Fibroblast of pulmonary artery (primary cell): ENCODE measurements around the gene ISYNA1.

Experiments used
- DNase-seq: peaks from one replicate; pipeline ENCODE4 v3.0.0-alpha.2; 2010; ENCODE audit warnings: low read depth
- H3K4me3 ChIP-seq: replicated peaks from 2 replicates; pipeline ENCODE4 v1.5.1; 2011; ENCODE audit warnings: low read depth, mild to moderate bottlenecking, control low read depth, low read length, moderate library complexity
- TF ChIP-seq, protein P1 (sequence below): IDR thresholded peaks from 2 replicates; pipeline ENCODE4 v1.5.1; 2011; ENCODE audit warnings: mild to moderate bottlenecking, control low read depth, low read length, inconsistent platforms; ENCODE audit errors: missing control alignments

The ISYNA1 gene

DNA sequence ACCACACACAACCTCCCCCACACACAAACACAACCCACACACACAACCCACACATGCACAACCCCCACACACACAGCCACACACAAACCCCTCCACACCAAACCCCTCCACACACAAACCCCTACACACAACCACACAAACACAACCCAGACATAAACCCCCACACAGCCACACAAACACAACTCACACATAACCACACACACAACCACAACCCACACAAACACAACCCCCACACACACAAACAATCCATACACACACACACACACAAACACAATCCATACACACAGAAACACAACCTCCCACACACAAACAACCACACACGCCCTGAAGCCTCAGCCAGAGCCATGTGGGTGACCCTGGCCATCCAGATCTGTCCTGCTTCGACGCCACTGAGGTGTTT lies 30.0 kb upstream of the ISYNA1 start:
- DNase-seq = no peak
- no peak overlapping the region for H3K4me3 ChIP-seq
- TF ChIP-seq, protein P1, sequence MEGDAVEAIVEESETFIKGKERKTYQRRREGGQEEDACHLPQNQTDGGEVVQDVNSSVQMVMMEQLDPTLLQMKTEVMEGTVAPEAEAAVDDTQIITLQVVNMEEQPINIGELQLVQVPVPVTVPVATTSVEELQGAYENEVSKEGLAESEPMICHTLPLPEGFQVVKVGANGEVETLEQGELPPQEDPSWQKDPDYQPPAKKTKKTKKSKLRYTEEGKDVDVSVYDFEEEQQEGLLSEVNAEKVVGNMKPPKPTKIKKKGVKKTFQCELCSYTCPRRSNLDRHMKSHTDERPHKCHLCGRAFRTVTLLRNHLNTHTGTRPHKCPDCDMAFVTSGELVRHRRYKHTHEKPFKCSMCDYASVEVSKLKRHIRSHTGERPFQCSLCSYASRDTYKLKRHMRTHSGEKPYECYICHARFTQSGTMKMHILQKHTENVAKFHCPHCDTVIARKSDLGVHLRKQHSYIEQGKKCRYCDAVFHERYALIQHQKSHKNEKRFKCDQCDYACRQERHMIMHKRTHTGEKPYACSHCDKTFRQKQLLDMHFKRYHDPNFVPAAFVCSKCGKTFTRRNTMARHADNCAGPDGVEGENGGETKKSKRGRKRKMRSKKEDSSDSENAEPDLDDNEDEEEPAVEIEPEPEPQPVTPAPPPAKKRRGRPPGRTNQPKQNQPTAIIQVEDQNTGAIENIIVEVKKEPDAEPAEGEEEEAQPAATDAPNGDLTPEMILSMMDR = no peak

DNA sequence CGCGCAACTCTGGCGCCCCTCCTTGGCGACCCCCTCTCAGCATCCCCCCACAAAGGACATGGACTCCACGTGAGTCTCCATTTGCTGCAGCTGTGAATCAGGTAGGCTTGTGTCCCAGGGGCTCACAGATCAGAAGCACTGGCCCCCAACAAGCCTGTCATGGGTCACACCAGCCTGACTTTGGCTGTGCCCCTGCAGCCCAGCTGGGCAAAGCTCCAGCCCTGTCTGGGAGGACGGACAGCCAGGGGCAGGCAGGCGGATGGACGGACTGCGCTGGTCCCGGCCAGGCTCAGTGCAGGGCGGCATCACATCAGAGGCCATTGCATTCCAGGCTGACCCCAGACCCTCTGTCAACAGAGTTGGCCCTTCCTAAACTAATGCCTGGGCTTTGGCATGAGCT lies 28.4 kb upstream of the ISYNA1 start:
- H3K4me3 ChIP-seq = no peak overlapping the region
- TF ChIP-seq, protein P1 = no peak
- DNase-seq = no peak

DNA sequence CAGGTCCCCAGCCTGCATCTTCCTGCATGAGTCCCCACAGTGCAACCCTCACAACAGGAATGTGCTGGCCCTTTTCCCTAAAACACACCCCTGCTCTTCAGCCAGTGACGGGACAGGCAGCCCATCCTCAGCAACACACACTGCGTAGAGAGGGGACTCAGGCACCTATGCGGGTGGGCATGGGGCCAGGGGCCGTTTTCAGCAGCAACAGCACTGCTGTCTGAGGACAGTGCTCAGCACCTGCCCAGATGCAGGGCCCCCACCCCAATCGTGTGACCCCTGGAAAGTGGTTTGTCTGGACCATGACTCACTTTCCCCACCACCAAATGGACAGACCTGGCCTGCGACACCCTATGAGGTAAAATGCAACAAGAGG lies 28.0 kb upstream of the ISYNA1 start:
- no peak for DNase-seq
- TF ChIP-seq, protein P1 = no peak
- no peak overlapping the region for H3K4me3 ChIP-seq

- H3K4me3 ChIP-seq = no peak overlapping the region
- TF ChIP-seq, protein P1 = no peak
- DNase-seq = no peak
Measured at GRCh38 chr19:18465214-18465963, 27.5 kb upstream of the ISYNA1 start.

DNA sequence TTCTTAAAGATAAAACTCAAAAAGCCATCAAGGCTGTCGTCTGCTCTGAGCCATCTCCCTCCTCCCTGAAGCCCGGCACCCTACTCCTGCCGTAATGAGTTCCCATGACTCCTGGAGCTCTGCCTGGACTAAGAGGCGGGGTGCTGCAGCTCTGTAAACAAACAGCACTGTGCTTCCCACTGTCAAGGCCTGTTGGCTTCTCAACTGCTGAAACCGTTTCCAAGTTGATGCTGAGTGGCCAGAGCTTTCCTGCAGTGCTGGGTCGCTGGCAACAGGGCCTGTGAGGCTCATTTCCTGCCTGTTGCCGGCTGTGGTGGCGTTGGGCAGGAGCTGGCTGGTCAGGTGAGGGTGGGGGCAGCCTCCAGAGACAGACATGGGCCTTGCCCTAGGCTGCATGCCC lies 26.7 kb upstream of the ISYNA1 start:
- TF ChIP-seq, protein P1 = no peak
- DNase-seq = peak; percentile 89
- H3K4me3 ChIP-seq = no peak overlapping the region

GRCh38 chr19:18461471-18461870 lies 23.5 kb upstream of the ISYNA1 start:
- TF ChIP-seq, protein P1 = no peak
- DNase-seq = no peak
- H3K4me3 ChIP-seq = no peak overlapping the region

DNA sequence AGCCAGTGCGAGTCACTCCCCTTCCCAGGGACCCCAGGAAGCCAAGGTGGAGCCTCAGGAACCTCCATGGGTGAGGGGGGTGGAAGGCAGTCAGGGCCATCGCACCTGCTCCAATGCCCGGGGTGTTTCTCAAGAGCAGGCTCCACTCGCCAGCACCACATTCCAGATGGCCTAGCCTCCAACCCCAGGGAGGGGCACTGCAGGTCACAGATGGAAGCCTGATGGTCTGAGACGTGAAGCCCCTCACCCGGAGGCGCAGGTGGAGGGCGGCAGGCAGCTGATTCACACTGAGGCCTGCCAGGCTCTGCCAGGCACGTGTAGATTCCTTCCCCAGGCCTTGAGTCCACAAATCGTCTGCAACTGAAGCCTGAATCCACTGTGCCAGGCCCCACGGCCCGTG lies 23.0 kb upstream of the ISYNA1 start:
- TF ChIP-seq, protein P1 = no peak
- no peak for DNase-seq
- no peak overlapping the region for H3K4me3 ChIP-seq
